Stimulated activated naive CD4-positive, alpha-beta T cell treated with Interleukin-2 at 50 U/mL for 16 hours (primary cell): Measurements from ENCODE around the gene HADHA.
A peak's percentile ranks its signal among the peaks of the same experiment; 100 is the strongest.

Experiments used
- DNase-seq: peaks from one replicate; lab custom pipeline; 2025; lab: John Stamatoyannopoulos, UW

HADHA gene

GRCh38 chr2:26245231-26245732, 850 bp upstream of the HADHA start:
- peak; percentile 59 for DNase-seq

- DNase-seq = no peak
These were observed 743 bp downstream of the HADHA start for GRCh38 chr2:26243470-26244308.

GRCh38 chr2:26241928-26242436, 2.5 kb downstream of the HADHA start:
- no peak for DNase-seq

- DNase-seq = no peak
These were observed 6.0 kb downstream of the HADHA start for GRCh38 chr2:26238311-26238958.

GRCh38 chr2:26237868-26238267, 6.6 kb downstream of the HADHA start:
- DNase-seq = no peak

GRCh38 chr2:26235089-26235488, 9.3 kb downstream of the HADHA start:
- no peak for DNase-seq

GRCh38 chr2:26230806-26231205, 13.6 kb downstream of the HADHA start:
- no peak for DNase-seq

GRCh38 chr2:26229595-26229994, 14.8 kb downstream of the HADHA start:
- no peak for DNase-seq

GRCh38 chr2:26224095-26224494, 20.3 kb downstream of the HADHA start:
- DNase-seq = no peak

GRCh38 chr2:26223018-26223417, 21.4 kb downstream of the HADHA start:
- DNase-seq = no peak

- no peak for DNase-seq
These were observed 26.7 kb downstream of the HADHA start for GRCh38 chr2:26217720-26218119.

- no peak for DNase-seq
These were observed 27.8 kb downstream of the HADHA start for GRCh38 chr2:26216587-26216986.

- no peak for DNase-seq
These were observed 28.6 kb downstream of the HADHA start for GRCh38 chr2:26215833-26216232.

- no peak for DNase-seq
These were observed 29.7 kb downstream of the HADHA start for GRCh38 chr2:26214759-26215158.

GRCh38 chr2:26212011-26212410, 32.4 kb downstream of the HADHA start:
- DNase-seq = no peak

- DNase-seq = no peak
These were observed 40.5 kb downstream of the HADHA start for GRCh38 chr2:26203906-26204305.

- DNase-seq = no peak
These were observed 41.4 kb downstream of the HADHA start for GRCh38 chr2:26202981-26203490.

GRCh38 chr2:26197516-26197915, 46.9 kb downstream of the HADHA start:
- DNase-seq = no peak

- no peak for DNase-seq
These were observed 47.6 kb downstream of the HADHA start for GRCh38 chr2:26196683-26197418.

GRCh38 chr2:26195040-26195984, 49.1 kb downstream of the HADHA start:
- no peak for DNase-seq
